Measurements from ENCODE around the gene THSD7A.

DNA sequence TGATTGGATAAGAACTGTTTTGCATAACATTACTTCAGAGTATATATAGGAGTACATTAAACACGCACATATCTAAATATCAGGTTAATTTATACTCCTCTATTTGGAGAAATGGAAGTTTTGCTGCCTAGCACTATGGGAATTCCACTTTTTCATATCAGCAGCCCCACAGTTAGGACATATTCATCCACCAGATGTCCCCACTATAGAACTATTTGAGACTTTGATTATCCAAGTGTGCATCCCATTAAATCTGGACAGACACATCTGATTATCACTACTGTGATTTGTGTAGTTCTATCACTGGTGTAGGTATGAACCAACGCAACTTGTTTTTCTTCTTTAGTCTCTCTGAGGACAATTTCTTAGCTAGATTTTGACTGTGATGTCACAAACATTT lies 345.7 kb downstream of the THSD7A start:
- TF ChIP-seq, protein P1, sequence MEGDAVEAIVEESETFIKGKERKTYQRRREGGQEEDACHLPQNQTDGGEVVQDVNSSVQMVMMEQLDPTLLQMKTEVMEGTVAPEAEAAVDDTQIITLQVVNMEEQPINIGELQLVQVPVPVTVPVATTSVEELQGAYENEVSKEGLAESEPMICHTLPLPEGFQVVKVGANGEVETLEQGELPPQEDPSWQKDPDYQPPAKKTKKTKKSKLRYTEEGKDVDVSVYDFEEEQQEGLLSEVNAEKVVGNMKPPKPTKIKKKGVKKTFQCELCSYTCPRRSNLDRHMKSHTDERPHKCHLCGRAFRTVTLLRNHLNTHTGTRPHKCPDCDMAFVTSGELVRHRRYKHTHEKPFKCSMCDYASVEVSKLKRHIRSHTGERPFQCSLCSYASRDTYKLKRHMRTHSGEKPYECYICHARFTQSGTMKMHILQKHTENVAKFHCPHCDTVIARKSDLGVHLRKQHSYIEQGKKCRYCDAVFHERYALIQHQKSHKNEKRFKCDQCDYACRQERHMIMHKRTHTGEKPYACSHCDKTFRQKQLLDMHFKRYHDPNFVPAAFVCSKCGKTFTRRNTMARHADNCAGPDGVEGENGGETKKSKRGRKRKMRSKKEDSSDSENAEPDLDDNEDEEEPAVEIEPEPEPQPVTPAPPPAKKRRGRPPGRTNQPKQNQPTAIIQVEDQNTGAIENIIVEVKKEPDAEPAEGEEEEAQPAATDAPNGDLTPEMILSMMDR (optimal IDR thresholded peaks at IDR 0.05 in 1 of 3, IDR thresholded peaks at IDR 0.05 in 1 of 3, conservative IDR thresholded peaks at IDR 0.05 in 1 of 3; ENCODE audit: extremely low read depth in 1 of 3, insufficient read depth in 2 of 3, low read length in 3 of 3) = no peak
- no peak for TF ChIP-seq EZH2 (IDR thresholded peaks at IDR 0.05; ENCODE audit: low read length)

Data from keratinocyte (primary cell).